ENCODE results near the gene UXS1.
A peak's percentile ranks its signal among the peaks of the same experiment; 100 is the strongest.

Gene UXS1

GRCh38 chr2:106115665-106116064 lies 78.4 kb downstream of the UXS1 start:
- TF ChIP-seq, protein P1, sequence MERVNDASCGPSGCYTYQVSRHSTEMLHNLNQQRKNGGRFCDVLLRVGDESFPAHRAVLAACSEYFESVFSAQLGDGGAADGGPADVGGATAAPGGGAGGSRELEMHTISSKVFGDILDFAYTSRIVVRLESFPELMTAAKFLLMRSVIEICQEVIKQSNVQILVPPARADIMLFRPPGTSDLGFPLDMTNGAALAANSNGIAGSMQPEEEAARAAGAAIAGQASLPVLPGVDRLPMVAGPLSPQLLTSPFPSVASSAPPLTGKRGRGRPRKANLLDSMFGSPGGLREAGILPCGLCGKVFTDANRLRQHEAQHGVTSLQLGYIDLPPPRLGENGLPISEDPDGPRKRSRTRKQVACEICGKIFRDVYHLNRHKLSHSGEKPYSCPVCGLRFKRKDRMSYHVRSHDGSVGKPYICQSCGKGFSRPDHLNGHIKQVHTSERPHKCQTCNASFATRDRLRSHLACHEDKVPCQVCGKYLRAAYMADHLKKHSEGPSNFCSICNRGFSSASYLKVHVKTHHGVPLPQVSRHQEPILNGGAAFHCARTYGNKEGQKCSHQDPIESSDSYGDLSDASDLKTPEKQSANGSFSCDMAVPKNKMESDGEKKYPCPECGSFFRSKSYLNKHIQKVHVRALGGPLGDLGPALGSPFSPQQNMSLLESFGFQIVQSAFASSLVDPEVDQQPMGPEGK (CRISPR knock-in tag; IDR thresholded peaks at IDR 0.05; ENCODE audit: borderline replicate concordance) = no peak
- TF ChIP-seq POU6F1 (CRISPR knock-in tag; IDR thresholded peaks at IDR 0.05; ENCODE audit: borderline replicate concordance, low read depth) = no peak
- ATAC-seq = no peak

DNA sequence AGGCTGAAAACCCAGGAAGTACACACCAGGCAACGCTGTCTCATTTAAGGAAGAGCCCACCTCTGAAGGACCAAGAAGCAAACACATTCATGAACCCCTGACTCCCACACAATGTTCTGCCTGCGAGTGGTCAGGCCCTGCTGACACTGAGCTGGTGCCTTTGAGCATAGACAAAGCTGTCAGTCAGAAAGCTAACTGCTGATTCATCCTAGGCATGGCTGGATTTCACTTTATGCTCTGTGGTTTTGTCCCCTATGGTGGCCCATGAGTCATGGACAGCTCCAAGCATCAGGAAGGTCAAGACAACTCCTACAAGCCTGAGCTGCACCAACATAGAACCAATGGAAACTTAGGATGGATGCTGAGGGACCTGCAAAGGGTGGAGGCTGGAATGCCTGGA lies 78.9 kb downstream of the UXS1 start:
- ATAC-seq = peak; percentile 68
- TF ChIP-seq ZNF70 (CRISPR knock-in tag; IDR thresholded peaks at IDR 0.05) (no peak), ZFP30 (CRISPR knock-in tag; IDR thresholded peaks at IDR 0.05) (no peak), PPARA (CRISPR knock-in tag; IDR thresholded peaks at IDR 0.05; ENCODE audit: borderline replicate concordance) (no peak), ARNTL (CRISPR knock-in tag; IDR thresholded peaks at IDR 0.05; ENCODE audit: borderline replicate concordance, low read depth) (no peak), TSHZ2 (CRISPR knock-in tag; IDR thresholded peaks at IDR 0.05) (no peak)
- TF ChIP-seq, protein P2, sequence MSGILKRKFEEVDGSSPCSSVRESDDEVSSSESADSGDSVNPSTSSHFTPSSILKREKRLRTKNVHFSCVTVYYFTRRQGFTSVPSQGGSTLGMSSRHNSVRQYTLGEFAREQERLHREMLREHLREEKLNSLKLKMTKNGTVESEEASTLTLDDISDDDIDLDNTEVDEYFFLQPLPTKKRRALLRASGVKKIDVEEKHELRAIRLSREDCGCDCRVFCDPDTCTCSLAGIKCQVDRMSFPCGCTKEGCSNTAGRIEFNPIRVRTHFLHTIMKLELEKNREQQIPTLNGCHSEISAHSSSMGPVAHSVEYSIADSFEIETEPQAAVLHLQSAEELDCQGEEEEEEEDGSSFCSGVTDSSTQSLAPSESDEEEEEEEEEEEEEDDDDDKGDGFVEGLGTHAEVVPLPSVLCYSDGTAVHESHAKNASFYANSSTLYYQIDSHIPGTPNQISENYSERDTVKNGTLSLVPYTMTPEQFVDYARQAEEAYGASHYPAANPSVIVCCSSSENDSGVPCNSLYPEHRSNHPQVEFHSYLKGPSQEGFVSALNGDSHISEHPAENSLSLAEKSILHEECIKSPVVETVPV (CRISPR knock-in tag; IDR thresholded peaks at IDR 0.05) = no peak
- TF ChIP-seq, protein P3, sequence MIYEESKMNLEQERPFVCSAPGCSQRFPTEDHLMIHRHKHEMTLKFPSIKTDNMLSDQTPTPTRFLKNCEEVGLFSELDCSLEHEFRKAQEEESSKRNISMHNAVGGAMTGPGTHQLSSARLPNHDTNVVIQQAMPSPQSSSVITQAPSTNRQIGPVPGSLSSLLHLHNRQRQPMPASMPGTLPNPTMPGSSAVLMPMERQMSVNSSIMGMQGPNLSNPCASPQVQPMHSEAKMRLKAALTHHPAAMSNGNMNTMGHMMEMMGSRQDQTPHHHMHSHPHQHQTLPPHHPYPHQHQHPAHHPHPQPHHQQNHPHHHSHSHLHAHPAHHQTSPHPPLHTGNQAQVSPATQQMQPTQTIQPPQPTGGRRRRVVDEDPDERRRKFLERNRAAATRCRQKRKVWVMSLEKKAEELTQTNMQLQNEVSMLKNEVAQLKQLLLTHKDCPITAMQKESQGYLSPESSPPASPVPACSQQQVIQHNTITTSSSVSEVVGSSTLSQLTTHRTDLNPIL (CRISPR knock-in tag; IDR thresholded peaks at IDR 0.05; ENCODE audit: low read depth) = no peak
- TF ChIP-seq, protein P1 (CRISPR knock-in tag; IDR thresholded peaks at IDR 0.05; ENCODE audit: borderline replicate concordance) = no peak

DNA sequence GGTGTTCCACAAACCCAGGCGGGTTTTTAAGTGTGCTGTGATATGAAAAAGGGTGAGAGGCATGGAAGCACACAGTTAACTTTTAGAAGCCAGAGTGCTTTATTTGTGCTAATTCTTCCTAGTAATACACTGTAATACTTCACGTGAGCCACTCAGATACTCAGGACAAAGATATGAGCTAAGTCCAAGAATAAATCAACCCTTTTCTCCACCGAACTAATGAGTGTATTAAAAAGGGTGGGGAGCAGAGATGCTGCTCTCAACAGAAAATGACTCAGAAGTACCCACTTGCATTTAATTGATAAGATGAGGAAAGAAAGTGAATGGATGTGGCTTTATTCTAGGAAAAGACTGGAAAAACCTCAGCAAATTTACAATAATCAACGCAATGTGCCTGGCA lies 79.9 kb downstream of the UXS1 start:
- no peak for ATAC-seq
- TF ChIP-seq, protein P2 (CRISPR knock-in tag; IDR thresholded peaks at IDR 0.05) = no peak
- no peak for TF ChIP-seq SNAI2 (CRISPR knock-in tag; IDR thresholded peaks at IDR 0.05)
- TF ChIP-seq ZNF565 (CRISPR knock-in tag; conservative IDR thresholded peaks at IDR 0.05; ENCODE audit: low read depth) = no peak
- TF ChIP-seq, protein P3 (CRISPR knock-in tag; IDR thresholded peaks at IDR 0.05; ENCODE audit: low read depth) = no peak
- no peak for TF ChIP-seq ARNTL (CRISPR knock-in tag; IDR thresholded peaks at IDR 0.05; ENCODE audit: borderline replicate concordance, low read depth)
- TF ChIP-seq OSR1 (CRISPR knock-in tag; IDR thresholded peaks at IDR 0.05) = no peak
- TF ChIP-seq TOX (CRISPR knock-in tag; IDR thresholded peaks at IDR 0.05; ENCODE audit: borderline replicate concordance) = no peak
- TF ChIP-seq ZFP3 (CRISPR knock-in tag; IDR thresholded peaks at IDR 0.05) = no peak
- TF ChIP-seq PPARA (CRISPR knock-in tag; IDR thresholded peaks at IDR 0.05; ENCODE audit: borderline replicate concordance) = no peak
- TF ChIP-seq, protein P1 (CRISPR knock-in tag; IDR thresholded peaks at IDR 0.05; ENCODE audit: borderline replicate concordance) = no peak
- no peak for TF ChIP-seq ZNF70 (CRISPR knock-in tag; IDR thresholded peaks at IDR 0.05)
- TF ChIP-seq TSHZ2 (CRISPR knock-in tag; IDR thresholded peaks at IDR 0.05) = no peak
- no peak for TF ChIP-seq ISL1 (CRISPR knock-in tag; IDR thresholded peaks at IDR 0.05)

All from SK-N-SH treated with all-trans-retinoic acid at 6 μM for 48 hours (cell line).